ENCODE measurements around the gene RGP1.

- no peak for TF ChIP-seq EZH2 (IDR thresholded peaks at IDR 0.05; ENCODE audit: insufficient read depth, poor library complexity, severe bottlenecking)
- no peak for TF ChIP-seq EZH2phosphoT487 (IDR thresholded peaks at IDR 0.05; ENCODE audit: insufficient read depth, low read depth)
Measured at GRCh38 chr9:35753466-35753865, 4.4 kb downstream of the RGP1 start.

Data from GM23248 (cell line).